ENCODE measurements around the gene ENPP4.
"Not testable (repeated sequence)": the region's sequence is repeated elsewhere in the genome, so short reads cannot be mapped to it uniquely, and the experiment has no call there.

Gene ENPP4

GRCh38 chr6:46134216-46134615, 4.4 kb downstream of the ENPP4 start:
- H3K4me3 ChIP-seq (ENCODE audit: low read length): no peak overlapping the region
- DNase-seq (ENCODE audit: low read depth): no peak
- TF ChIP-seq CTCF (IDR thresholded peaks at IDR 0.05; ENCODE audit: insufficient read depth, low read depth, low read length, missing control alignments): no peak

GRCh38 chr6:46135176-46135575, 5.4 kb downstream of the ENPP4 start:
- H3K4me3 ChIP-seq (ENCODE audit: low read length): no peak overlapping the region
- TF ChIP-seq CTCF (IDR thresholded peaks at IDR 0.05; ENCODE audit: insufficient read depth, low read depth, low read length, missing control alignments): no peak
- no peak for DNase-seq (ENCODE audit: low read depth)

DNA sequence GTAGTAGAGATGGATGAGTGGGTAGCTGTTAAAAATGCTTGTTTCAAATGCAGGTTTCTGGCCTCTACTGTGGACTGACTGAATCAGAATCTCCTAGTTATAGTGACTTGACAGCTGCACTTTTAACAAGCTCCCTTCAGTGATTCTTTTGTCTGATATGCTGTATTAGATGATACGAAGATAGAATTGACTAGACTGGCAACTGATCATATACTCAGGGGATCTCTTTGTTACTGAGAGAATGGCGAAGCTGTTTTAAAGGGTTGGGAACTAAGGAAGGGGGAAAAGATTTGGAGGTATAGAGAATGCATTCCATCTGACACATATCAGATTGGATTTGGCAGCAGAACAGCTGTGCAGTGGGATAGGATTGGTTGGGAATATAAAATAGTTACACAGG, 7.0 kb downstream of the ENPP4 start:
- DNase-seq (ENCODE audit: low read depth): no peak
- no peak overlapping the region for H3K4me3 ChIP-seq (ENCODE audit: low read length)
- TF ChIP-seq CTCF (IDR thresholded peaks at IDR 0.05; ENCODE audit: insufficient read depth, low read depth, low read length, missing control alignments): no peak

DNA sequence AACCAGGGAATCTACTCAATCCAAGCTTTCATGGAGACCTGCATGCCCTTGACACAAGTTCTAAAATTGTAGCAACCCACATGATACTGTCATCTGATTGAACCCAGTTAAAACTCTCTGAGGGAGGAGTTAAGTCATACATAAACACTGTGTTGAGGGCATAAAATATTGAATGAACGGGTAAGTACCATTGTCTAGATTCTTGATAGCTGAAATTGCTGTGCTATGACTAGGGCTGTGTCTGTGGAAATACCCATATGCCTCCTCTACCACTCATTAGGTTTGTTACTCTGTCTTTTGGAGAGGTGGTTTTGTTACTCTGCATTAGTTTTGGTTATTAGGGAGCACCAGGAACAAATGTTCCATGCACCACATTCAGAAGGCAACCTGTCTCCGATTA, 7.6 kb downstream of the ENPP4 start:
- no peak overlapping the region for H3K4me3 ChIP-seq (ENCODE audit: low read length)
- TF ChIP-seq CTCF (IDR thresholded peaks at IDR 0.05; ENCODE audit: insufficient read depth, low read depth, low read length, missing control alignments): no peak
- no peak for DNase-seq (ENCODE audit: low read depth)

- DNase-seq (ENCODE audit: low read depth): no peak
- no peak for TF ChIP-seq CTCF (IDR thresholded peaks at IDR 0.05; ENCODE audit: insufficient read depth, low read depth, low read length, missing control alignments)
- H3K4me3 ChIP-seq (ENCODE audit: low read length): no peak overlapping the region
Observed at GRCh38 chr6:46138281-46138680, 8.5 kb downstream of the ENPP4 start.

- no peak for DNase-seq (ENCODE audit: low read depth)
- H3K4me3 ChIP-seq (ENCODE audit: low read length): no peak overlapping the region
- TF ChIP-seq CTCF (IDR thresholded peaks at IDR 0.05; ENCODE audit: insufficient read depth, low read depth, low read length, missing control alignments): no peak
Observed at GRCh38 chr6:46144270-46144669, 14.5 kb downstream of the ENPP4 start.

GRCh38 chr6:46149066-46149465, 19.3 kb downstream of the ENPP4 start:
- DNase-seq (ENCODE audit: low read depth); H3K4me3 ChIP-seq (ENCODE audit: low read length): not testable (repeated sequence)

DNA sequence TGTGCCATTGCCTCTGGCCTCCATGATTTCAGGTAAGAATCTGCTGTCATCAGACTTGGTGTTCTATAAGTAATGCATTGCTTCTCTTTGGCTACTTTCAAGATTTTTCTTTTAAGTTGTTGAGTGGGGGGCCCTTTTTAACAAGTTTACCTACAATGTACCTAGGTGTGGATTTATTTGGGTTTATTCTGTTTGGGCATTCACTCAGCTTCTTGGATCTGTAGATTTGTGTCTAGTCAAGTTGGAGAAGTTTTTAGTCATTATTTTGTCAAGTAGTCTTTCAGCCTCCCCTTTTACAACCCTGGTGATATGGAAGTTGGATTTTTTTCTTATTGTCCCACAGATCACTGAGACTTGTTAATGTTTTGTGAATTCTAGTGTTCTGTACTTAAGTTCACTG, 26.9 kb downstream of the ENPP4 start:
- DNase-seq (ENCODE audit: low read depth): no peak
- no peak for TF ChIP-seq CTCF (IDR thresholded peaks at IDR 0.05; ENCODE audit: insufficient read depth, low read depth, low read length, missing control alignments)
- no peak overlapping the region for H3K4me3 ChIP-seq (ENCODE audit: low read length)

Data from epithelial cell of esophagus (primary cell).